Effector memory CD4-positive, alpha-beta T cell (primary cell): Measurements from ENCODE around the gene CTSD.
"Not testable (repeated sequence)": the region's sequence is repeated elsewhere in the genome, so short reads cannot be mapped to it uniquely, and the experiment has no call there.

Experiments
- DNase-seq, 3 donors: peaks; one replicate each; pipeline ENCODE4 v3.0.0-alpha.2; 2020
- H3K27ac ChIP-seq: 2 replicates; pipeline ENCODE4 v1.7.0; 2013; ENCODE audit warnings: mild to moderate bottlenecking, low read length, moderate library complexity; ENCODE audit not compliant: insufficient read depth, poor library complexity, severe bottlenecking
- H3K27me3 ChIP-seq: replicated peaks from 2 replicates; pipeline ENCODE4 v1.7.0; 2013; ENCODE audit warnings: mild to moderate bottlenecking, low read length; ENCODE audit not compliant: insufficient read depth, control insufficient read depth, poor library complexity, severe bottlenecking
- H3K36me3 ChIP-seq: 2 replicates; pipeline ENCODE4 v1.7.0; 2013; ENCODE audit warnings: mild to moderate bottlenecking, low read length, moderate library complexity; ENCODE audit not compliant: control insufficient read depth, insufficient read depth
- H3K4me1 ChIP-seq: 2 replicates; pipeline ENCODE4 v1.7.0; 2013; ENCODE audit warnings: low read length, mild to moderate bottlenecking; ENCODE audit not compliant: control insufficient read depth, insufficient read depth, poor library complexity, severe bottlenecking
- H3K4me3 ChIP-seq: 2 replicates; pipeline ENCODE4 v1.7.0; 2013; ENCODE audit warnings: low read length, low read depth, mild to moderate bottlenecking; ENCODE audit not compliant: insufficient read depth, poor library complexity, severe bottlenecking
- H3K9me3 ChIP-seq: 2 replicates; pipeline ENCODE4 v1.7.0; 2013; ENCODE audit warnings: mild to moderate bottlenecking, low read length, moderate library complexity; ENCODE audit not compliant: control insufficient read depth
- total RNA-seq, 3 donors: gene quantifications; one replicate each; lab custom pipeline; 2026; lab: John Stamatoyannopoulos, UW

Gene CTSD
- total RNA-seq = 24.8 to 37.9 (median 28.0) reads per million in 3 donors

GRCh38 chr11:1763796-1764661 is at the start of gene CTSD:
TSS of gene CTSD (minus strand) at chr11:1763927. CDS start at chr11:1763859, 68 bp downstream.
- no peaks in the 10 kb centered on the region for H3K9me3 ChIP-seq
- peak; percentile 69 to 80 (median 77) for DNase-seq
- no peaks in the 10 kb centered on the region for H3K27me3 ChIP-seq
- peak within 1 kb of the TSS; percentile 87 for H3K4me3 ChIP-seq
- peak within 1 kb of the TSS; percentile 55 for H3K27ac ChIP-seq
- peaks cover 5% of the 10 kb centered on the region for H3K36me3 ChIP-seq
- H3K4me1 ChIP-seq = peaks cover 46% of the 10 kb centered on the region

- not testable (repeated sequence) for DNase-seq, H3K4me3 ChIP-seq, H3K4me1 ChIP-seq, H3K9me3 ChIP-seq, H3K27ac ChIP-seq, H3K27me3 ChIP-seq, H3K36me3 ChIP-seq
Observed at GRCh38 chr11:1813356-1813755, 49.6 kb upstream of the CTSD start.

- Histone ChIP-seq H3K36me3 (no peaks in the 10 kb centered on the region), H3K27ac (no peak overlapping the region), H3K4me1 (no peaks in the 10 kb centered on the region), H3K9me3 (no peaks in the 10 kb centered on the region), H3K4me3 (no peak overlapping the region), H3K27me3 (no peaks in the 10 kb centered on the region)
- no peak for DNase-seq
Observed at GRCh38 chr11:1812801-1813200, 49.1 kb upstream of the CTSD start.

GRCh38 chr11:1812274-1812673 is 48.5 kb upstream of the CTSD start:
- Histone ChIP-seq H3K9me3 (no peaks in the 10 kb centered on the region), H3K36me3 (no peaks in the 10 kb centered on the region), H3K4me3 (no peak overlapping the region), H3K27ac (no peak overlapping the region), H3K4me1 (no peaks in the 10 kb centered on the region), H3K27me3 (no peaks in the 10 kb centered on the region)
- no peak for DNase-seq

GRCh38 chr11:1810761-1811160 is 47.0 kb upstream of the CTSD start:
- Histone ChIP-seq H3K27ac (no peak overlapping the region), H3K27me3 (no peaks in the 10 kb centered on the region), H3K9me3 (no peaks in the 10 kb centered on the region), H3K4me1 (no peaks in the 10 kb centered on the region), H3K36me3 (no peaks in the 10 kb centered on the region), H3K4me3 (no peak overlapping the region)
- no peak for DNase-seq

GRCh38 chr11:1807264-1807995 is 43.7 kb upstream of the CTSD start:
- no peaks in the 10 kb centered on the region for H3K36me3 ChIP-seq
- H3K4me1 ChIP-seq = no peaks in the 10 kb centered on the region
- DNase-seq = no peak
- no peaks in the 10 kb centered on the region for H3K27me3 ChIP-seq
- no peak overlapping the region for H3K27ac ChIP-seq
- no peak overlapping the region for H3K4me3 ChIP-seq
- no peaks in the 10 kb centered on the region for H3K9me3 ChIP-seq

- H3K27ac ChIP-seq = no peak overlapping the region
- no peak for DNase-seq
- H3K4me3 ChIP-seq = no peak overlapping the region
- no peaks in the 10 kb centered on the region for H3K4me1 ChIP-seq
- no peaks in the 10 kb centered on the region for H3K36me3 ChIP-seq
- H3K27me3 ChIP-seq = no peaks in the 10 kb centered on the region
- H3K9me3 ChIP-seq = no peaks in the 10 kb centered on the region
Observed at GRCh38 chr11:1805525-1805924, 41.8 kb upstream of the CTSD start.

GRCh38 chr11:1803835-1804519 is 40.2 kb upstream of the CTSD start:
- not testable (repeated sequence) for H3K4me3 ChIP-seq, H3K27me3 ChIP-seq, DNase-seq, H3K27ac ChIP-seq, H3K9me3 ChIP-seq, H3K36me3 ChIP-seq, H3K4me1 ChIP-seq

- H3K27ac ChIP-seq = no peak overlapping the region
- H3K9me3 ChIP-seq = no peaks in the 10 kb centered on the region
- no peaks in the 10 kb centered on the region for H3K36me3 ChIP-seq
- no peaks in the 10 kb centered on the region for H3K27me3 ChIP-seq
- no peaks in the 10 kb centered on the region for H3K4me1 ChIP-seq
- no peak overlapping the region for H3K4me3 ChIP-seq
- DNase-seq = no peak
Observed at GRCh38 chr11:1803246-1803645, 39.5 kb upstream of the CTSD start.
